Measurements from ENCODE around the gene ZNF789. TPM values are rescaled to one million over a fixed set of nuclear protein-coding genes. Genes with fewer than 3 reads are reported as not detected.

Gene ZNF789
- total and polyA plus RNA-seq, 10 of the 15 experiments (the other 5 are each of a cell fraction or from before 2014, with no cell fraction given) = 5.6 to 44.6 (median 21.3) TPM

- SMC1A ChIA-PET (ENCODE audit: uncharacterized antibody, unreplicated experiment) = interaction anchor here (1.1 to 1.3 kb wide), 2 partner anchors 9 to 15 kb away, joined by 3 read pairs; partner anchors contain the start of gene ZNF394
- Histone ChIP-seq H3K9me3 (replicated peaks; ENCODE audit: control insufficient read depth, insufficient read depth, low read length) (peaks cover 23% of the 10 kb centered on the region), H3K79me2 (ENCODE audit: control insufficient read depth, insufficient read depth, low read length) (peaks cover 6% of the 10 kb centered on the region), H3K27ac (ENCODE audit: control insufficient read depth, insufficient read depth) (no peak overlapping the region), H3K4me1 (ENCODE audit: control insufficient read depth, insufficient read depth, low read length) (no peaks in the 10 kb centered on the region), H3K4me2 (ENCODE audit: control insufficient read depth, insufficient read depth) (no peak overlapping the region), H3K4me3 (no peak overlapping the region), H3K36me3 (ENCODE audit: control insufficient read depth in 2 of 2, insufficient read depth in 2 of 2, low read length in 1 of 2) (peaks cover 9 to 26% of the 10 kb centered on the region in 2 experiments), H3K9ac (ENCODE audit: control insufficient read depth, insufficient read depth, low read length) (no peak overlapping the region), H2AFZ (ENCODE audit: control insufficient read depth, low read depth, low read length) (no peak overlapping the region), H4K20me1 (ENCODE audit: control insufficient read depth, insufficient read depth) (no peaks in the 10 kb centered on the region), H3K27me3 (replicated peaks in 1 of 2; ENCODE audit: control insufficient read depth in 2 of 2, insufficient read depth in 2 of 2, low read length in 1 of 2) (no peaks in the 10 kb centered on the region)
- no peak for FAIRE-seq
- POLR2A ChIA-PET = interaction anchor here (1.2 kb wide), 1 partner anchor 14 kb away, joined by 3 read pairs; the partner anchor contains the start of gene ZKSCAN5
- TF ChIP-seq CTCF (IDR thresholded peaks at IDR 0.05 in 2 of 3, conservative IDR thresholded peaks at IDR 0.05 in 1 of 3; ENCODE audit: control insufficient read depth in 2 of 3, extremely low read depth in 1 of 3, insufficient read depth in 1 of 3, low read depth in 3 of 3, low read length in 3 of 3) (0 out of 6 replicates have a peak, but pooled peaks of 1 of the 3 experiments have one; percentile 4), KAT2A (conservative IDR thresholded peaks at IDR 0.05; ENCODE audit: control insufficient read depth, low read depth, low read length) (no peak), CREM (IDR thresholded peaks at IDR 0.05; ENCODE audit: low read depth) (no peak)
- in situ Hi-C loops (cut with MboI) (no loop called here), intact Hi-C loops (cut with micrococcal nuclease; ENCODE audit: unreplicated experiment) (no loop called here)
- peak; percentile 34 for ATAC-seq
- RAD21 ChIA-PET (ENCODE audit: unreplicated experiment) = no interaction called here
- DNase-seq (ENCODE audit: low read depth, low spot score) = no peak
- WGBS (ENCODE audit: insufficient coverage, insufficient replicate concordance, low lambda C conversion rate, missing lambda C conversion rate) = 66% methylated on average over 3 of the region's 3 CpGs
- BruUV-seq (replicated peaks) = no TSS peak
- CTCF ChIA-PET = no interaction called here
Measured at GRCh38 chr7:99490878-99491277, 18.2 kb downstream of the ZNF789 start.

GRCh38 chr7:99493823-99494222 lies 21.1 kb downstream of the ZNF789 start:
- no peaks in the 10 kb centered on the region for H4K20me1 ChIP-seq (ENCODE audit: control insufficient read depth, insufficient read depth)
- FAIRE-seq = no peak
- BruUV-seq (replicated peaks) = no TSS peak
- H3K9ac ChIP-seq (ENCODE audit: control insufficient read depth, insufficient read depth, low read length) = no peak overlapping the region
- intact Hi-C loops (cut with micrococcal nuclease; ENCODE audit: unreplicated experiment) = no loop called here
- no peak overlapping the region for H2AFZ ChIP-seq (ENCODE audit: control insufficient read depth, low read depth, low read length)
- no peak for ATAC-seq
- ChIA-PET RAD21 (ENCODE audit: unreplicated experiment) (no interaction called here), CTCF (no interaction called here), POLR2A (no interaction called here), SMC1A (ENCODE audit: uncharacterized antibody, unreplicated experiment) (no interaction called here)
- H3K9me3 ChIP-seq (replicated peaks; ENCODE audit: control insufficient read depth, insufficient read depth, low read length) = peaks cover 27% of the 10 kb centered on the region
- in situ Hi-C loops (cut with MboI) = no loop called here
- no peaks in the 10 kb centered on the region for H3K27me3 ChIP-seq (replicated peaks in 1 of 2; ENCODE audit: control insufficient read depth in 2 of 2, insufficient read depth in 2 of 2, low read length in 1 of 2)
- no peak overlapping the region for H3K4me2 ChIP-seq (ENCODE audit: control insufficient read depth, insufficient read depth)
- no peak overlapping the region for H3K27ac ChIP-seq (ENCODE audit: control insufficient read depth, insufficient read depth)
- over 99% methylated on average over 6 of the region's 6 CpGs for WGBS (ENCODE audit: insufficient coverage, insufficient replicate concordance, low lambda C conversion rate, missing lambda C conversion rate)
- peaks cover 32% of the 10 kb centered on the region for H3K79me2 ChIP-seq (ENCODE audit: control insufficient read depth, insufficient read depth, low read length)
- DNase-seq (ENCODE audit: low read depth, low spot score) = no peak
- H3K36me3 ChIP-seq (ENCODE audit: control insufficient read depth in 2 of 2, insufficient read depth in 2 of 2, low read length in 1 of 2) = peaks cover 9 to 30% of the 10 kb centered on the region in 2 experiments
- no peak overlapping the region for H3K4me3 ChIP-seq
- H3K4me1 ChIP-seq (ENCODE audit: control insufficient read depth, insufficient read depth, low read length) = no peaks in the 10 kb centered on the region
- TF ChIP-seq CEBPZ (IDR thresholded peaks at IDR 0.05; ENCODE audit: low read depth, low read length) (no peak), NFIC (IDR thresholded peaks at IDR 0.05; ENCODE audit: low read depth, low read length) (no peak), TAF1 (IDR thresholded peaks at IDR 0.05; ENCODE audit: borderline replicate concordance, low read depth, low read length) (no peak), KLF5 (IDR thresholded peaks at IDR 0.05; ENCODE audit: partially characterized antibody) (peak; percentile 41), BRCA1 (IDR thresholded peaks at IDR 0.05; ENCODE audit: low read depth, low read length) (no peak), POLR2AphosphoS5 (IDR thresholded peaks at IDR 0.05; ENCODE audit: low read length) (peak; percentile 37; the same call in 1 of the 2 replicates), CBX5 (IDR thresholded peaks at IDR 0.05; ENCODE audit: low read depth) (peak; percentile 78; the same call in 1 of the 2 replicates)
